ENCODE measurements around the gene CYB5R2. TPM values are rescaled to one million over a fixed set of nuclear protein-coding genes. Genes with fewer than 3 reads are reported as not detected.

The CYB5R2 gene
- total RNA-seq, 1 experiment from 2014 or later = 4.5 TPM

DNA sequence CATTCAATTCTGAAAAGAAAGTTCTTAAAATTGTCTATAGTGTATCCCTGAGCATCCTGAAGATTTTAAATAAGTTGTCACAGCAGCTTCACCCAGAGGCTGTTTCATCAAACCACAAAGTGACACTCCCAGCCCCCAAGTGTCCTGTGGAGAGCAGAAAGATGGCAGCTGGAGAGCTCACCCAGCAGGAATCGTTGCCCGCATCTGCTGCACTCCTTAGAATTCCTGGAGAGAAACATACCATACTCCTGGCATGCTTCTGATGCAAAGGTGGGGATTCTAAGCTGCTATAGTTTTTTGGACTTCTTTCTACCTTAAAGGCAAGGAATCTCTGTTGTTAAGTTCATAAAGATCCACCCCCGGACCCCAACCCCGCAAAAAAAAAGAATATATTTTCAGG lies 13.5 kb upstream of the CYB5R2 start:
- TF ChIP-seq, protein P1, sequence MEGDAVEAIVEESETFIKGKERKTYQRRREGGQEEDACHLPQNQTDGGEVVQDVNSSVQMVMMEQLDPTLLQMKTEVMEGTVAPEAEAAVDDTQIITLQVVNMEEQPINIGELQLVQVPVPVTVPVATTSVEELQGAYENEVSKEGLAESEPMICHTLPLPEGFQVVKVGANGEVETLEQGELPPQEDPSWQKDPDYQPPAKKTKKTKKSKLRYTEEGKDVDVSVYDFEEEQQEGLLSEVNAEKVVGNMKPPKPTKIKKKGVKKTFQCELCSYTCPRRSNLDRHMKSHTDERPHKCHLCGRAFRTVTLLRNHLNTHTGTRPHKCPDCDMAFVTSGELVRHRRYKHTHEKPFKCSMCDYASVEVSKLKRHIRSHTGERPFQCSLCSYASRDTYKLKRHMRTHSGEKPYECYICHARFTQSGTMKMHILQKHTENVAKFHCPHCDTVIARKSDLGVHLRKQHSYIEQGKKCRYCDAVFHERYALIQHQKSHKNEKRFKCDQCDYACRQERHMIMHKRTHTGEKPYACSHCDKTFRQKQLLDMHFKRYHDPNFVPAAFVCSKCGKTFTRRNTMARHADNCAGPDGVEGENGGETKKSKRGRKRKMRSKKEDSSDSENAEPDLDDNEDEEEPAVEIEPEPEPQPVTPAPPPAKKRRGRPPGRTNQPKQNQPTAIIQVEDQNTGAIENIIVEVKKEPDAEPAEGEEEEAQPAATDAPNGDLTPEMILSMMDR (IDR thresholded peaks at IDR 0.05; ENCODE audit: insufficient read depth in 1 of 2, low read depth in 1 of 2, low read length in 1 of 2, severe bottlenecking in 1 of 2, unreplicated experiment in 1 of 2) = no peak
- H3K4me1 Mint-ChIP-seq (ENCODE audit: low read depth, unreplicated experiment) = peaks cover 6% of the 10 kb centered on the region
- Histone ChIP-seq H3K4me3 (ENCODE audit: low read depth, low read length) (no peak overlapping the region), H3K27me3 (replicated peaks; ENCODE audit: control insufficient read depth, insufficient read depth, low read length) (no peaks in the 10 kb centered on the region), H3K9me3 (no peaks in the 10 kb centered on the region), H3K36me3 (ENCODE audit: control insufficient read depth, insufficient read depth, low read length) (no peaks in the 10 kb centered on the region), H3K4me1 (peaks cover 4% of the 10 kb centered on the region)
- H3K27me3 Mint-ChIP-seq (ENCODE audit: insufficient read depth, unreplicated experiment) = no peaks in the 10 kb centered on the region
- ChIA-PET POLR2A (no interaction called here), CTCF (no interaction called here)
- H3K36me3 Mint-ChIP-seq (ENCODE audit: insufficient read depth, unreplicated experiment) = no peaks in the 10 kb centered on the region
- DNase-seq = no peak
- no peak overlapping the region for H3K4me3 Mint-ChIP-seq (ENCODE audit: unreplicated experiment)
- no peaks in the 10 kb centered on the region for H3K9me3 Mint-ChIP-seq (ENCODE audit: unreplicated experiment)
- BruUV-seq (replicated peaks) = no TSS peak
- intact Hi-C loops (cut with micrococcal nuclease; ENCODE audit: unreplicated experiment) = no loop called here
- no peak overlapping the region for H3K27ac Mint-ChIP-seq (ENCODE audit: unreplicated experiment)

DNA sequence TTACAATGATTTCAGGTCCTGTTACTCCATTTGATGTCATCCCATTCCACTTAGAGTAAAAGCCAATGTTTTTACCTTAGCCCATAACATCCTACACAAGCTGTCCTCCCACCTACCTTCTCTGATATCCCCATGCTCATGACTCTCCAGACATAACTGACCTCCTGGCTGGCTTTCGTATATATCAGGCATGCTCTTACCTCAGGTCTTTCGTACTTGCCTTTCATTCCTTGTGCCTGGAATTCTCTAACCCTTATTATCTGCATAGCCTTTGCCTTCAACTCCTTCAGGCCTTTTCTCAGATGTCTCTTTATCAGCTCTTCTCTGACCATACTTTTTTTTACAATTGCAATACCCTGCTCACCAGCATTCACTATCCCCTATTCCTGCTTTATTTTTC lies 10.3 kb upstream of the CYB5R2 start:
- H3K27ac Mint-ChIP-seq (ENCODE audit: unreplicated experiment) = no peak overlapping the region
- no peaks in the 10 kb centered on the region for H3K27me3 ChIP-seq (replicated peaks; ENCODE audit: control insufficient read depth, insufficient read depth, low read length)
- H3K9me3 Mint-ChIP-seq (ENCODE audit: unreplicated experiment) = no peaks in the 10 kb centered on the region
- no peaks in the 10 kb centered on the region for H3K36me3 ChIP-seq (ENCODE audit: control insufficient read depth, insufficient read depth, low read length)
- no peak for DNase-seq
- H3K36me3 Mint-ChIP-seq (ENCODE audit: insufficient read depth, unreplicated experiment) = no peaks in the 10 kb centered on the region
- no TSS peak for BruUV-seq (replicated peaks)
- H3K4me3 ChIP-seq (ENCODE audit: low read depth, low read length) = no peak overlapping the region
- H3K27me3 Mint-ChIP-seq (ENCODE audit: insufficient read depth, unreplicated experiment) = no peaks in the 10 kb centered on the region
- ChIA-PET CTCF (interaction anchor here (0.6 kb wide), 1 partner anchor 170 kb away, joined by 3 read pairs; no protein-coding TSS in a partner anchor), POLR2A (no interaction called here)
- H3K9me3 ChIP-seq = no peaks in the 10 kb centered on the region
- no peaks in the 10 kb centered on the region for H3K4me1 ChIP-seq
- H3K4me3 Mint-ChIP-seq (ENCODE audit: unreplicated experiment) = no peak overlapping the region
- intact Hi-C loops (cut with micrococcal nuclease; ENCODE audit: unreplicated experiment) = no loop called here
- TF ChIP-seq, protein P1 (IDR thresholded peaks at IDR 0.05; ENCODE audit: insufficient read depth in 1 of 2, low read depth in 1 of 2, low read length in 1 of 2, severe bottlenecking in 1 of 2, unreplicated experiment in 1 of 2) = no peak
- H3K4me1 Mint-ChIP-seq (ENCODE audit: low read depth, unreplicated experiment) = no peaks in the 10 kb centered on the region

DNA sequence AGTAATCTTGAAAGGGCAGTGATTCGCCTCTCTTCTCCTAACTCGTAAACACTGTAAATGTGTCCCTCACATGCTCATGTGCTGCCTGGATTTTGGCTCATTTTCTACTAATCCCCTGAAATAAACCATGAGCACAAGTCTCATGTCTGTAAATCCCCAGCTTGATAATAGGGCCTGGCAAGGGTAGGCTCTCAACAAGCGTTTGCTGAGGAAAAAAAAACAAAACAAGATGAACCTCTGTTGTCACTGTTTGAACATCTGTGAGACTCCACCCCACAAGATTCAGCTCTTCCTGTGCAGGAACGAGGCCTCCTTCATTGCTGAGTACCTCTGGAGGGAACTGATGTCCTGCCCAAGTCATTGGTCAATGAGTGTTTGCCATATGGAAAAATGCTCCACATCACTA lies 4.5 kb upstream of the CYB5R2 start:
- POLR2A ChIA-PET = no interaction called here
- H3K4me1 Mint-ChIP-seq (ENCODE audit: low read depth, unreplicated experiment) = peaks cover 16% of the 10 kb centered on the region
- no peak for DNase-seq
- peaks cover 11% of the 10 kb centered on the region for H3K36me3 Mint-ChIP-seq (ENCODE audit: insufficient read depth, unreplicated experiment)
- no peak overlapping the region for H3K27ac Mint-ChIP-seq (ENCODE audit: unreplicated experiment)
- TF ChIP-seq, protein P1 (IDR thresholded peaks at IDR 0.05; ENCODE audit: insufficient read depth in 1 of 2, low read depth in 1 of 2, low read length in 1 of 2, severe bottlenecking in 1 of 2, unreplicated experiment in 1 of 2) = no peak
- BruUV-seq (replicated peaks) = no TSS peak
- Histone ChIP-seq H3K9me3 (no peaks in the 10 kb centered on the region), H3K36me3 (ENCODE audit: control insufficient read depth, insufficient read depth, low read length) (no peaks in the 10 kb centered on the region), H3K4me3 (ENCODE audit: low read depth, low read length) (no peak overlapping the region), H3K4me1 (peaks cover 4% of the 10 kb centered on the region), H3K27me3 (replicated peaks; ENCODE audit: control insufficient read depth, insufficient read depth, low read length) (no peaks in the 10 kb centered on the region)
- H3K9me3 Mint-ChIP-seq (ENCODE audit: unreplicated experiment) = no peaks in the 10 kb centered on the region
- CTCF ChIA-PET = interaction anchor here (0.6 to 1.2 kb wide), 2 partner anchors 66 to 103 kb away, joined by 3 to 5 read pairs; no protein-coding TSS in a partner anchor
- intact Hi-C loops (cut with micrococcal nuclease; ENCODE audit: unreplicated experiment) = no loop called here
- peaks cover 2% of the 10 kb centered on the region for H3K27me3 Mint-ChIP-seq (ENCODE audit: insufficient read depth, unreplicated experiment)
- H3K4me3 Mint-ChIP-seq (ENCODE audit: unreplicated experiment) = no peak overlapping the region

All from Caco-2 (cell line).